ENCODE measurements around the gene LINS1. TPM values are rescaled to one million over a fixed set of nuclear protein-coding genes. Genes with fewer than 3 reads are reported as not detected.
A peak's percentile ranks its signal among the peaks of the same experiment; 100 is the strongest.

The LINS1 gene
- 10 to 100 TPM; 19.7 to 27.4 (median 23.0) TPM for polyA plus RNA-seq (ENCODE audit: insufficient read length in 4 of 4)

GRCh38 chr15:100602064-100602822 lies at the start of gene LINS1, which contains the start of gene ASB7:
LINS1 (minus strand) TSS chr15:100602184; CDS start chr15:100580842, 21,342 bp downstream.
ASB7 (plus strand) TSS chr15:100602589; CDS start chr15:100612217, 9,628 bp downstream.
- DNase-seq (ENCODE audit: low read depth in 4 of 4, low spot score in 3 of 4), result peak; percentile 100

- DNase-seq (ENCODE audit: low read depth in 4 of 4, low spot score in 3 of 4), result no peak
Measured at GRCh38 chr15:100651253-100651652, 49.3 kb upstream of the LINS1 start.

GRCh38 chr15:100650685-100651084 lies 48.7 kb upstream of the LINS1 start:
- DNase-seq (ENCODE audit: low read depth in 4 of 4, low spot score in 3 of 4), result no peak

GRCh38 chr15:100648951-100649350 lies 47.0 kb upstream of the LINS1 start:
- DNase-seq (ENCODE audit: low read depth in 4 of 4, low spot score in 3 of 4), result no peak

GRCh38 chr15:100645671-100646070 lies 43.7 kb upstream of the LINS1 start:
- DNase-seq (ENCODE audit: low read depth in 4 of 4, low spot score in 3 of 4), result no peak

GRCh38 chr15:100642950-100643338 lies 41.0 kb upstream of the LINS1 start:
- no peak for DNase-seq (ENCODE audit: low read depth in 4 of 4, low spot score in 3 of 4)

- no peak for DNase-seq (ENCODE audit: low read depth in 4 of 4, low spot score in 3 of 4)
Measured at GRCh38 chr15:100642213-100642949, 40.4 kb upstream of the LINS1 start.

- DNase-seq (ENCODE audit: low read depth in 4 of 4, low spot score in 3 of 4), result no peak
Measured at GRCh38 chr15:100638177-100638730, 36.3 kb upstream of the LINS1 start.

GRCh38 chr15:100635406-100636071 lies 33.6 kb upstream of the LINS1 start:
- no peak for DNase-seq (ENCODE audit: low read depth in 4 of 4, low spot score in 3 of 4)

GRCh38 chr15:100633763-100634075 lies 31.7 kb upstream of the LINS1 start:
- DNase-seq (ENCODE audit: low read depth in 4 of 4, low spot score in 3 of 4), result no peak

GRCh38 chr15:100631831-100632230 lies 29.8 kb upstream of the LINS1 start:
- no peak for DNase-seq (ENCODE audit: low read depth in 4 of 4, low spot score in 3 of 4)

- DNase-seq (ENCODE audit: low read depth in 4 of 4, low spot score in 3 of 4), result no peak
Measured at GRCh38 chr15:100628746-100629145, 26.8 kb upstream of the LINS1 start.

- peak; percentile 60 to 77 (median 65) for DNase-seq (ENCODE audit: low read depth in 4 of 4, low spot score in 3 of 4)
Measured at GRCh38 chr15:100627789-100628395, 25.9 kb upstream of the LINS1 start.

- DNase-seq (ENCODE audit: low read depth in 4 of 4, low spot score in 3 of 4), result no peak
Measured at GRCh38 chr15:100623301-100623700, 21.3 kb upstream of the LINS1 start.

GRCh38 chr15:100616700-100617099 lies 14.7 kb upstream of the LINS1 start:
- DNase-seq (ENCODE audit: low read depth in 4 of 4, low spot score in 3 of 4), result no peak

- DNase-seq (ENCODE audit: low read depth in 4 of 4, low spot score in 3 of 4), result no peak
Measured at GRCh38 chr15:100615801-100616200, 13.8 kb upstream of the LINS1 start.

- DNase-seq (ENCODE audit: low read depth in 4 of 4, low spot score in 3 of 4), result no peak
Measured at GRCh38 chr15:100614918-100615317, 12.9 kb upstream of the LINS1 start.

- no peak for DNase-seq (ENCODE audit: low read depth in 4 of 4, low spot score in 3 of 4)
Measured at GRCh38 chr15:100614336-100614735, 12.4 kb upstream of the LINS1 start.

- no peak for DNase-seq (ENCODE audit: low read depth in 4 of 4, low spot score in 3 of 4)
Measured at GRCh38 chr15:100613208-100613607, 11.2 kb upstream of the LINS1 start.

- DNase-seq (ENCODE audit: low read depth in 4 of 4, low spot score in 3 of 4), result no peak
Measured at GRCh38 chr15:100612539-100612938, 10.6 kb upstream of the LINS1 start.
